Activated CD8-positive, alpha-beta memory T cell treated with anti-CD3 and anti-CD28 coated beads, Interleukin-2, amount 50 U/mL, for 4 hours (primary cell): ENCODE results near the gene IGSF3.
A peak's percentile ranks its signal among the peaks of the same experiment; 100 is the strongest.
"Not testable (repeated sequence)": the region's sequence is repeated elsewhere in the genome, so short reads cannot be mapped to it uniquely, and the experiment has no call there.

Experiments
- DNase-seq: peaks from one replicate; pipeline ENCODE4 v3.0.0-alpha.2; 2020

Gene IGSF3

DNA sequence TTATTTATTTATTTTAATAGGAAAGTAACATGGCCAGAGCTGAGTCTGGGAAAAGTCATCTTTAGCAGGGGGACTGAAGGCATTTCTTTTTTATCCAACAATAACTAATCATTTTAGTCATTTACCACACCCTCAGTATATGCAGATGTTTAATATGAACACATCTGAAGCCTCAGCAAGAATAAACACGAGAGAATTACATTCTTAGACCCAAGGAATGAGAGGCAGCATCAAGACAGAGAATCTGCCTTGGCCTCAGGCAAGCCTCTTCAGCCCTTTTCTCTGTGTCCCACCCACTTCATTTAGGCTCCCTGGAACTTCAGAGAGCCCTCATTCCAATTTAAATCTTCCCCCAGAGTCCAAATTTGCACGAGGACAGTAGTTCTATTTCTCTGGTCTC lies 17.0 kb upstream of the IGSF3 start:
- no peak for DNase-seq

DNA sequence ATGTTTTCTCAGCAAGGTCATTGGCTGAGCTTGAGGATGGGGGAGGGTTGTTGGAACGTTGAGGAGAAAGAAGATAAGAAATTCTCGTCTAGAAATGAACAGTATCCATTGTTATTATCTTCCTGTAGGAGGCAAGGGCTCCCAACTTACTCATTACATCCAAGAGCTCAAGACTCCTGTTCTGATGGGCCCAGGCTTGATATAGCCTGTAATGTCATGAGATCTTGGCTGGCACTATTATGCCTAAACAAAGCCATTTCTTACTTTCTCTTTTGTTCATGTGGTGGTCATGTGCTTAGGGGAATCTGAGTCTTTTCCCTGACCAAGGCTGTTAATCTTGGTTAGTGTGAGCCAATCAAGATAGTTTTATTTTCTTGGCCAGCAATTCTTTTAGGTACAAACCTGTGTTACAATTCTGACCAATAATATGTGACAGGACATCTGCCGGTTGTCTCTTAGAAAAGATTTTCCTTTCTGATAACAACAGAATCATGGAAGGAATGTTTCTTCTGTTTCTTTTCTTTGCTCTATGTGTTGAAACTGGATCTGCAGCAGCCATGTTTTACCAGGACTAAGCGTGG lies 15.2 kb upstream of the IGSF3 start:
- DNase-seq: no peak

DNA sequence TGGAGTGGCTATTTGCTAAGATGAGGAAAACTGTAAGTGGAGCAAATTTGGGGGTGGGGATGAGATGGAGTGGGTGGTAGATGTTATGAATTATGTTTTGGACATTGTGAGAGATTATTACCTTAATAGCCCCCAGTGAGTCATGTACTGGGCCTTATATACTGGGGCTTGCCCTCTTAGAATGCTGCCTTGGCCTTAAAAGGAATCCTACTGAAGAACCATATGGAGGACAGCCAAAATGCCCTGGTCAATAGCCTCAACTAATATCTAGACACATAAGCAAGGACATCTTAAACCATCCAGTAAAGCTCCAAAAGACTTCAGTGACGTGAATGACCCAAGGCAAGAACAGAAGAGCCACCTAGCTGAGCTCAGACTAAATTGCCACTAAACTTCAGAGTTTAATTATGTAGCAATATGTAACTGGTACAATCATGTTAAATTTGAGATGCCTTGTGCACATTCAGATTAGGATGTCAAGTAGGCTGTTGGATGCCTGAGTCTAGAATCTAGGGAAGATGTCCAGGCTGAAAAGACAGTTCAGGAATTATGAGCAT lies 13.9 kb upstream of the IGSF3 start:
- no peak for DNase-seq

DNA sequence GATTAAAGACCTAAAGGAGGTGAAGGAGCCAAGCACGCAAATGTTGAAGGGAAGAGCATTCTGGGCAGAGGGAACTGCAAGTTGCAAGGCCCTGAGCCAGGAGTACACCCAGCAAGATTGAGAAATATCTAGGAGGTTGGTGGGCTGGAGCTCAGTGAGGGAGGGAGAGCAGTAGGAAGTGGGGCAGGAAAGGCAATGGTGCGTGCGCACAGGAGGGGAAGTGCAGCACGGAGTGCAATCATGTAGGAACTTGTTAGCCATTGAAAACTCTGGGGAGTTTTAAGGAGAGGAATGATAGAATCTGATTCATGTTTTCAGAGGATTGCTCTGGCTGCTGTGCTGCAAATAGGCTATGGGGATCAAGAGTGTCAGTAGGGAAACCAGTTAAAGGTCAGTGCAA lies 13.2 kb upstream of the IGSF3 start:
- DNase-seq: no peak

DNA sequence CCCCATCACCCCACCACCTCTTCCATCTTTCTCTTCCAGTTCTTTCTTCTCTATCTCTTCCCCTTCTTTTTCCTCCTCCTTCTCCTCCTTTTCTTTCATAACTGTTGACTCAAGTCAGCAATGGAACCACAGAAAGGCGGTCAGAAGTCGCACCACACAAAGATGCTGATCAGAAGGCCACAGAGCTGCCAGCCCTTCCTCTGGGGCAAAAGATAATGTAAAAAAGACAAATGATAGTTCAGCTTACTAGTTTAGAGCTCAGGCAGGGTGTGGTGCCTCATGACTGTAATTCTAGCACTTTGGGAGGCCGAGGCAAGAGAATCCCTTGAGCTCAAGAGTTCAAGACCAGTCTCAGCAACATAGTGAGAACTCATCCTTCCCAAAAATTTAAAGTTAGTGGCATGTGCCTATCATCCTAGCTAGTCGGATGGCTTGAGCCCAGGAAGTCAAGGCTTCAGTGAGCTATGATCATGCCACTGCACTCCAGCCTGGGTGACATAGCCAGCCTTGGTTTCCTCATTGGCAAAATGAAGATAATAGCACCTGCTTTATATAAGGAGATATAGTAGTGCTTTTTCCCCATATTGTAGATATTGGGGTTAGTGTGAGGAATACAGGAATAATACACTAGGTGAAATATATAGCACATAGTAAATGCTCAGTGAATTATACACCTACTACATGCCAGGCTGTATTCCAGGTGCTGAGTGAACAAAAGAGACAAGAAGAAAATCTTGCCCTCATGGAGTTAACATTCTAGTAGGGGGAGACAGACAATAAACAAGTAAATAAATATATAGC lies 12.5 kb upstream of the IGSF3 start:
- DNase-seq: no peak

DNA sequence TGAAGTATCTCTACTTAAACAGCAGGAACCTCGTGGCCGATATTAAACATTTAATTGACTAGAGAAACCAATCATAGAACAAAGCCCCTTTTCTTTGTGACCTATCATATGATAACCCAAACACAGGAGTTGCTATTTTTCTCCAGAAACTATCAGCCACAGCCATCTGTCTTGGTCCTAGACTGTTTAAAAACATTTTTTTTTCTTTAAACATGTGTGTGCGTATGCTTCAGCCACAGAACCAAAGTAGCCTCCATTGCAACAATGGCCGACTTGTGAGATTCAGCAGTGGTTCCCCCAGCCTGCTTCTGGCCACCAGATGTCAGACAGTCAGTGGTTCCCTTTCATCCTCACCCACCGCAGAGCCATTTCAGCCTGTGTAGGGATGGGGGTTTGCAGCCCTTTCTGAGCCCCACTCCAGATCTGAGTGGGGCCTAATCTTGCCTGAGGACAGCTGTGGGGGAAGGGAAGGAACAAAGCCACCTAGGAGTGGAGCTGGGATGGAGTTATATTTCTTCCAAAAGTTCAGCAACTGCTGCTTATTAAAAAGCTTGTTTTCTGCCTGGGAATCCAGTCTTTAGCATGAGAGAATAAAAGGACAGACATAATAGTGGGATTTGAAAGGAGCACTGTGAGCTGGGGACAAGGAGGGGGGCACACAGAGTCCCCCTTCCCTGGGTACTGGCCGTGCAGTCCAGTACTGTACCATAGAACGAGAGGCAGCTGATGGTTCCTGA lies 11.7 kb upstream of the IGSF3 start:
- DNase-seq: no peak

DNA sequence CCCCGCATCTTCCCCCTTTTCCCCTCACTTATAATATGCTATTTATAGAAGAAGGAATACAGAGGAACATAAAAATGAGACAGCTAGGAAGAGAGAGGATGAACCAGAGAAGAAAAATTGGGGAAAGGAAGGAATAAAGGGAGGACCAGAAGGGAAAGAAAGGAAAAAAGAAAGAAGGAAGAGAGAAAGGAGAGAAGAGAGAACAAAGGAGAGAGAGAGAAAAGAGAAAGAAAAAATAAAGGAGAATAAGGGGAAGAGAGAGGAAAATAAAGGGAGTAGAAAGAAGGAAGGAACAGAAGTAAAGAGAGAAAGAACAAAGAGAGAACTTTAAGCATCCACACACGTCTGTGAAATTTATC lies 11.2 kb upstream of the IGSF3 start:
- no peak for DNase-seq

DNA sequence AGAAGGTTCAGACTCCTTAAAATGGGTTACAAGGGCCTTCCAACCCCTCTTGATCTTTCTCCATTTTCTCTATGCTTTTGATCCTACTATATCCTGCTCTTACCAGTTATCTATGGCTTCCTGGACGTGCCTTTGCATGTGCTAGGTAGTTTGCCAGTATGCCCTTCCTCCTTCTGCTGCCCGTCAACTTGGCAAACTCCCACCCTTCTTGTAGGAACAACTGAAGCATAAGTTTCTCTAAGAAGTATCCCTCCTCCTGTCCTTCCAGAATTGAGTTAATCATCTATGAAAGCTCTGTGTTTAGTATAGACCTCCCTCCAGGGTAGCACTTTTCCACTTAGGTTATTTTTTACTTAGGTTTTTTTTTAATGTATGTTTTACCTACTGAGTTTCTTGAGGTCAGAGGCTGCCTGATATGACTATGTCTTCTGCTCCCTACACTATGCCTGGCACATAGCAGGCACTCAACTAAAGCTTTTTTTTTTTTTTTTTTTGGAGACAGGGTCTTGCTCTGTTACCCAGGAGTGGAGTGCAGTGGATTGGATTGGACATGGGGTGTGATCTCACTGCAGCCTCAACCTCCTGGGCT lies 10.0 kb upstream of the IGSF3 start:
- no peak for DNase-seq

DNA sequence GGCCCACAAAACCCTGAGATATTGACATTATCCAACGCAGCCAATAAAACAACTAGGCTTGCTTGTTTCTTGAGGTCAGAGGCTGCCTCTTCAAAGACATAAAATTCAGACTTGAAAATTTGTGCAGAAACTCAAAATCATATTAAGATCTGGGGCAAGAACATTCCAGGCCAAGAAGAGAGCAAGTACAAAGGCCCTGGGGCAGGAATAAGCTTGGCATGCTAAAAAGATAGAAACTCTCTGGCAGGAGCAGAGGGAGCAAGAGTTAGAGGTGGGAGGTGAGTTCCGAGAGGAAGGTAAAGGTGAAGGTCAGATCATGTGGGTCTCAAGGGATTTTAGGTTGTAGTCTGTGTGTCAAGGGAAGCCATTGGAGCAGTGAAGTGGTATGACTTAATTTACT lies 8.8 kb upstream of the IGSF3 start:
- DNase-seq: no peak

DNA sequence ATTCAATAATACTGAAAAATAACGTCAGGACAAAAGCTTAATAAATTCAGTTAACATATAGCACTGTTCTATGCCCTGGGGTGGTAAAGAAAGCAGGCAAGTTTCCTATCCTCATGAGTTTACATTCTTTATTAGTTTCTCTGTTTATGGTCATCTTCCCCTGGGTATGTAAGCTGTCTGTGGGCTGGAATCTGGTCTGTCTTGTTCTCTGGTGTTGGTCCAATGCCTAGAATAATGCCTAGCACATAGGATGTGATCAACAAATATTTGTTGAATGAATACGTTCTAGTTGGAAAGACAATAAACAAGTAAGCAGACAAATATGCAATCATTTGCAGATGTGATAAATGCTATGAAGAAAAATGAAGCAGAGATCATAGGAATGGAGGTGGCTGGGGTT lies 7.2 kb upstream of the IGSF3 start:
- no peak for DNase-seq

DNA sequence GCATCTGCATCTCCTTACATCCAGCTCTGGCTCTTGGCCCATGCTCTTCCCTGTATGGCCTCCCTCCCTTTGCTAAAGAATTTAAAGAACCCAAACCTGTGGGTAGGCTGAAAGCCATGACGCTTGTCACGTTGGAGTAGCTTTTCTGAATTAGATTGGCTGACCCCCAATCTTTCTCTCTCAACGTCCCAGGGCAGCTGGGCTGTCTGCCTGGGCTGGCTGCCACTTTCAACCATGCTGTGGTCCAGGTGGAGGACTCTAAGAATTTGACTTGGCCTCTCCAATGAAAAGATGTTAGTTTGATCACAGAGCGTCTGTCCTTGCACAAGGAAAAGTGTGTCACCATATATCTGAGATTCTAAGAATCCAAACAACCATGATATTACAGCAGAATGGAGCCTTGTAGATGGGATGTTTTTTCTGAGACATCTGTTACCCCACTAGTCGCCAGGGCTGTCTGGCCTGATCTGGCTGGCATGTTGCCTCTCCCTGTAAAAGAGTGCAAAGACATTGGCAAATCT lies 6.5 kb upstream of the IGSF3 start:
- DNase-seq: no peak

DNA sequence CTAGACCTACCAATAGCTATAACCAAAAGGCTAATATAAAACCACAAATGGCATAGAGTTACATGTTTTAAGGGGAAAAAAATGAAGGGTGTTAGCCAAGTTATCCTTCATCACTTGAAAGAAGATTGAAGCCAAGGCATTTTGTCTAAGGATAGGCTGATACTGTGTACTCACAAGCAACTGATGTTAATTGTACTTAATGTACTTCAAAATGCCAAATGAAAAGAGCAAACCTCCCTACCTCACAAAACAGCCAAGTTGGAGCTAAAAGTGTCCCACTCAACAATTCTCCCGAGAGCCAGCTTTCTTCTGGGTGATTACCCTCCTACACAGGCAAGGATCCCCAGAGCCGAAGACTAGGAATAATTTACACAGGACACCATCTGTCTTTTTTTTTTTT lies 4.4 kb upstream of the IGSF3 start:
- DNase-seq: no peak

DNA sequence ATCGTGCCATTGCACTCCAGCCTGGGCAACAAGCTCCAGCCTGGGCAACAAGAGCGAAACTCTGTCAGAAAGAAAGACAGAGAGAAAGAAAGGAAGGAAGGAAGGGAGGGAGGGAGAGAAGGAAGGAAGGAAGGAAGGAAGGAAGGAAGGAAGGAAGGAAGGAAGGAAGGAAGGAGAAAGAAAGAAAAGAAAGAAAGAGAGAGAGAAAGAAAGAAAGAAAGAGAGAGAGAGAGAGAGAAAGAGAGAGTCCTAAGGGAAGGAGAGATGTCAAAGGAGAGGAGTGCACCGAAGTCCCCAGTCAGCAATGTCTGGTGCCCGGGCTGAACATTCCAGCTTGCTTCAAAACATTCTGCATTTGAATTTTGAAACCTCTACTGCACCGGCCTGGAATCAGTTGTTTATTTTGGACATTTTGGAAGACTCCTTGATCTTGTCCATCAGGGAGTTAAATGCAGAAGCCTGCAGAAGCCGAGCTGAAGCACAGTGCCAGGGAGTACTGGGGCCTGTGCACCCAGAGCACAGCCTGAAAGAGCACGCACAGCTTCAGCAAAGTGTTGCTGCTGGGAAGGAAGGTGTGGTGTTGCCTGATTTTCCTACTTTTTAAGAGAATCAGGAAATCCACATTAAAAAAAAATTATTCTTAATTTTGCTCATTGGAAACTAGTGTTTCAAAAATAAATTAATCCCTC lies 3.7 kb upstream of the IGSF3 start:
- DNase-seq: no peak

DNA sequence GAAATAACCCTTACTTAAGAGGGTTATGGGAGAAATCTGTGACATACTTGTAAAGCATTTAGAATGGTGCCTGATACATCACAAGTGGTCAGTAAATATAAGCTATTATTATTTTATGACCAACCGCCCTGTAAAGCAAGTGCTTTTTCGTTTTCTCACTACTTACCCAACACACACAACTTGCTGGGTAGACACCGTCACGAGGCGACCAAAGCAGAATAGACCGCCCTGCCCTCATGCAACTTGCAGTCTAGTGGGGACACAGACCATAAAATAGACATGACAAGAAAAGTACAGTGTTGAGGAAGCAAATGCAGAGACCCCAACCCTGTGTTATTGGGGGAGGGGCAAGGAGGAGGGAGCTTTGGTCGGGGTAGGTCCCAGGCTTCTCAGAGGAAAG lies 744 bp upstream of the IGSF3 start:
- DNase-seq: no peak

DNA sequence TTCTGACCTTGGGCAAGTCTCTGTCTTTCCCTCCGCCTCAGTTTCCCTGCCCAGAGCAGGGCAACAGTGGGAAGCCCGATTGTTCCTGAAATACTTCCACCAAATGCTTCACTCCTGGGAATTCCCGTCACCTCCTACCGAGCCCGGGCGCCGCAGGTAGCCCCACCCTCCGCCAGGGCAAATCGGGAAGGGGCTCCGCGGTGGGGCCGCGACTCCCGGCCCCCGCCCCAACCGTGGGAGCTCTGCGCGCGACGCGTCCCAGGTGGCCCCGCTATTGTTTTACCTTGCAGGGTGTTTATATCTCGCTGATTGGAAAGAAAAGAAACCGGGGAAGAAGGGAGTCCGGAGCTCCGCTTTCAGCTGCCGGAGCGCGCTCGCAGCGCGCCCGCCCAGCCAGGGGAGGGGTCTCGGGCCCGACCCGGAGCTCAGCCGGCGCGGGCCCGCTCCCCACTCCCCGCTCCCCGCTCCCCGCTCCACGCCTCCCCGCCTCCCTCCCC lies 407 bp downstream of the IGSF3 start:
- no peak for DNase-seq

DNA sequence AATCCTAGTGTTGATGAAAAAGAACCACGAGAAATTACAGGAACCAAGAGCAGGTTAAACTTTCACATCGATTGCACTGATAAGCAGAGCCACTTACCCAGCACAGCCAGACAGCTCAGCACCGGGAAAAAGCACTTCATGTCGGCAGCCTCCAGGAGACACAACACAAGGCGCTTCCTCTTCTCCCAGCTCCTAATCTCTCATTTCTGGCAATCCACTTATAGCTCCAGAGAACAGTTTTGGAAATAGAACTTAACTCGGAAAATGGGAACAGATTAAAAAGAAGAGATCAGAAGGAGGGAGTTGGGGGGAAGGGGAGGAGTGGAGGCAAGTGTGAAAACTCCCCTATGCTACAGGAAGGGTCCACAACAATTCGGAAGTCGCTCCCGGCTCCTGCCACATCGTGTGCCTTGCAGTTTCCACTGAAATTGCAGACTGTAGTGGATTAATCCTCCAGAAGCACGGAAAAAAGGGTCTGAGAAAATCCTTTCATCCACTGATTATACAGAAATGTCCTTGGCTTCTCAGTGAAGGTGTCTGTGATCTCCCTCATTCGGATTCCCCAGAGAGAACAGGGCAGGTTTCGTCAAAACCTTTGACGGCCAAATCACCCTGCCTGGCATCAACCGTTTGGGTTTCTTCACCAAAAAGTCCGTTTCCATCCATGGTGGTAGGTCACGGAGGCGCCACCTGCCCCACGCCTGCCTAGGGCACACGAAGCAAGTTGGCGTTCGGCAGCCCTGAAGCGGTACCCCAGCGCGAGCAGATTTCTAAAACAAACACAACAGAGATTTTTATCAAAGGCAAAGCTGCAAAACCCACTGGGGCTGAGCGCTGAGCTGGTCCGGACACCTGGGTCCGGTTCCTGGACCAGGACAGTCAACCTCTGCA lies 1.1 kb downstream of the IGSF3 start:
- DNase-seq: peak; percentile 14

DNA sequence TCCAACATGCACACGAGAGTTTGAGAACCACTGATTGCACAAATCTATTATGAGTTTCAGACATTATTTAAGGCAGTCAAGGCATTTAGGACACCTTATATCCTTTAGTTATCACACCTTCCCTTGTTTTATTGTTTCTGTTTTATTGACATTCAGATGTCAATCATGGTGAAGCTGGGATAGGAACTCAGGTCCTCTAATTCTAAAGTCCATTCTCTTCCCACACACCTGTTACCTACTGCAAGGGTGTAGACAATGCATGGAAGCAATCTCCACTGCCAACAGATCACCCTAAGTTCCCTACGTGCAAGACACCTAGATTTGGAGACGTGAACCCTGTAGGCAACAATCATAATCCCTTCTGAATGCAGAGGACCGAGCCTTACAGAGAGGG lies 2.6 kb downstream of the IGSF3 start:
- DNase-seq: no peak

DNA sequence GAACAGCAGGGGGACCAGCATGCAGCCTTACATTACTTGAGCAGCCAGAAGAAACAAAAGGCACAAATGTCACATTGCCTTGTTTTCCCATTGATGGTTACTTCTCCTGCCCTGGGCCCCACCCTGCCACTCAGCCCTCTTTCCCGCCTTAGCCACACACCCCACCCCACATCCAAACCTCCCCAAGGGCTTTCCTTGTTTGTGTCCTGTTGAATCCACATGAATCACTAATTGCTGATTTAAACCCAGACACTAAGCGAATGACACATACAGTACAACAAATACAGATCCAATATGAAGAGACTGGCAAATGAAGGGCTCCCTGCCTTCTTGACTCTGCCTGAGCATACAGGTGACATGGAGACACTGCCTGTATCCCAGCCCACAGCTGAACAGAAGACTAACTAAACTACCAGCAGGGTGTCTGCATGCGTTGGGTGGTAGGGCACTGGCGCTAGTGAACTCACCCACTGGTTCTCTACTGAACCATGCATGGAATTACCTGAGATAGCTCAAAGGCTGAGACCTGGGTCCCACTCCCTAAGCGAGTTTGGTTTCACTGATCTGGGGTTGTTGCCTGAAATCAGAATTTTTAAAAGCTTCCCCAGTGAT lies 3.1 kb downstream of the IGSF3 start:
- no peak for DNase-seq

DNA sequence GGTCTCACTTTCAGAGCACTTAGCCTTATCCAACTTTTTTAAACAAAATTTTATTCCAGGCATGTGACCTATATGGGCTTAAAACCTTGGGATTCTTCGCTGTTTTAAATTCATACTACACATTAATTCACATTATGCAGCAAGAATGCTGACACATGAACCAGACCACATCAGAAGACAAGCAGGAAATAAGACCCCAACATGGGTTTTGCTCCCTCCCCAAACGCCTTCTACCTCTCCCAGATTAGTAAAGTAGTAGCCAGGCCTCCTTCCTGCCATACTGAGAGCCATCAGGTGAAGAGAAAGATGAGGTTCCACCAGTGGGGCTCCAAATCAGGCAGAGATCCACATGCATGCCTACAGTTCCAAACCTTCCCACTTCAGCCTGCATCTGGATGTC lies 3.7 kb downstream of the IGSF3 start:
- no peak for DNase-seq

DNA sequence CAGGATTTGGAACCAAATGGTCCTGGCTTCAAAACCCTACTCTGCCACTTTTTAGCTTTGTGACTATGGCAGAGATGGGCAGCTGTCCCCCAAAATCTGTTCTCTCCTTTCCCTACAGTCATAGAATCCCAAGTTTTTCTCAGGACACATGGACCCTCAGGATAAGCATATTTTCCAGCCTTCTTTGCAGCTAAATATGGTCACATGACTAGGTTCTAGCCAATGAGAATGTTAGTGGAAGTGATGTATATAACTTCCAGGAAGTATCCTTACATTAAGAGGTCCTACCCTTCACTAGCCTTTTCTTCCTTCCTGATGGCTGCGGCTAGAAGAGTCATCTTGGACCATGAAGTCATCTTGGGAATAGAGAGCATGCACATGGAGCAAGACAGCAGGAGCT lies 5.9 kb downstream of the IGSF3 start:
- no peak for DNase-seq

DNA sequence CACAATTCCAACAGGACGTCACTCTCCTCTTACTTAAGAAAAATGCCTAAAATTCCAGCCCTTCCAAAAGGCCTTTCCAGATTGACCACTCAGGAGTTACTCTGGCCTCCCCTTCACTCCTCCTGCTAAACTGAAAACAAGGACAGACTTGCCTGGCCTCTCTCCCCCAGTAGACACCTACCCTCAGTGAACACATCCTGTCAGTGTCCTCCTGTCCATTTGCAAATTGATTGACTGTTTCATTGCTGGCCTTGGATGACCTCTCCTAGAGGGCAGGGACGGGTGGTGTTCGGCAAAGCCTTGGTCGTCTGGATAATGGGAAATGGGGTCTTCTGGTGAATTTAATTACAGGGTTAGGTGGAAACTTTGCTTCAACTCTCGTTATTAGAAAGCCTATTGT lies 8.9 kb downstream of the IGSF3 start:
- not testable (repeated sequence) for DNase-seq
